ENCODE data around the gene MXRA7. TPM values are rescaled to one million over a fixed set of nuclear protein-coding genes. Genes with fewer than 3 reads are reported as not detected.
A peak's percentile ranks its signal among the peaks of the same experiment; 100 is the strongest.

The MXRA7 gene
- total and polyA plus RNA-seq, 9 donors = 107 to 759 (median 187) TPM

DNA sequence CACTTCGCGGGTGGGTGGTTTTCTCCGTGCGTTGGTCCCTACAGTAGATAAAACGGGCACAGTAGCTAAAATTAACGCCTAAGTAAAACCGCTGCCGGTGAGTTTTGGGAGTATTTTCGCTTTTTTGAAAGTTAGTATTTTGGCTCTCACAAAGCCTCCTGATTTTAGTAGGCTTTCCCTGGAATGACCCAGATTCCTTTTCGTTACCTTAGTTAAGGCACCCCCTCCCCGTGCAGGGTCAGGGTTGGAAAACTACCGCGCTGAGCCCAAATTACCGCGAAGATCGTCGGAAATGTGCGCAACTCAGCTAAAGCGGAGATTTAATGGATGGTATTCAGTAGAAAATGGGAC is 38.9 kb downstream of the MXRA7 start:
- no peak for TF ChIP-seq EP300 (IDR thresholded peaks at IDR 0.05)
- peak in 1 of 3 donors; percentile 43 for TF ChIP-seq CTCF (IDR thresholded peaks at IDR 0.05)
- peak; percentile 7 for TF ChIP-seq POLR2A (IDR thresholded peaks at IDR 0.05)
- Histone ChIP-seq H3K36me3 (no peaks in the 10 kb centered on the region), H3K9me3 (no peaks in the 10 kb centered on the region), H3K27ac (peak overlapping the region; percentile 4 to 73), H3K27me3 (no peaks in the 10 kb centered on the region), H3K4me3 (peak overlapping the region; percentile 77), H3K4me1 (ENCODE audit: insufficient read depth) (peaks cover 12% of the 10 kb centered on the region)
- no peak for DNase-seq
- 0 to 1% (median 0%) methylated on average over 19 of the region's 19 CpGs for WGBS, 3 donors
- intact Hi-C loops (cut with DNase I) = loop anchor here in 1 of 4 donors (10.0 kb wide), 1 partner anchor 53 kb away; the partner anchor contains the start of genes JMJD6 and METTL23

DNA sequence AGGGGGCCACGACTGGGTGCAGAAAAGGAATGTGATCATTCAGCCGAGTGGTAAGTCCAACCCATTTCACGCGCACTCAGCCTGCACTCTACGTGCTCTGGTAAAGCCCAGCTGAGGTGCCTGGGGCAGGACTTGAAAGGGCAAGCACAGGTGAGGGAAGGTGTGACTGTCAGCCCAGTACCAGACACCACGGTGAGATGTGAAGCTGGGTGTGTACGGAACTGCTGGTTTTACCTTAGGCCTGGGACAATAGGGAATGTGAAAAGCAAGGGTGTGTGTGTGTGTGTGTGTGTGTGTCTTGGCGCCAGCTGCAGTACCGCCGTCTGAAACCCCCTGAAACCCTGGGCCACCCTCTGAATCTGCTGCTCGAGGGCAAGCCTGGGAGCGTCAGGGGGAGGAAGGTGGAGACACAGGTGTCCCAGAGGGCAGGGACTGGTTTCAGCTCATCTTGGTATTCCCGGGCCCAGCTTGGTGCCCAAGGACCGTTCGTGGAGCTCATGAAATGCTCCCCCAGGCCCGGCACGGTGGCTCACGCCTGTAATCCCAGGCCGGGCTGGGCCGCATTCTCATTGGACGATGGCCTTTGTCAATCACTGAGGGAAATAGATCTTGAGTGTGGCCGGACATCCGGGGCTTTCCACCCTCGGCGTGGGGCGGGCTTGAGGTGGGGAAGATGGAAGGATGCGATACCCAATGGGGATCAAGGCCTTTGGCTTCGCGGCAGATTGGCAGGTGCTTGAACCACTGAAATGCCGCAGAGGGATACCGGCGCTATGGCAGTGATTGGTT is 39.4 kb downstream of the MXRA7 start:
- peak; percentile 99 to 100 (median 99) for DNase-seq
- H3K4me3 ChIP-seq = peak overlapping the region; percentile 77
- no peaks in the 10 kb centered on the region for H3K9me3 ChIP-seq
- intact Hi-C loops (cut with DNase I) = loop anchor here in 1 of 4 donors (10.0 kb wide), 1 partner anchor 53 kb away; the partner anchor contains the start of genes JMJD6 and METTL23
- peaks cover 12% of the 10 kb centered on the region for H3K4me1 ChIP-seq (ENCODE audit: insufficient read depth)
- H3K27ac ChIP-seq = peak overlapping the region; percentile 46 to 73
- H3K27me3 ChIP-seq = no peaks in the 10 kb centered on the region
- WGBS, 3 donors = 16 to 18% (median 17%) methylated on average over 29 to 32 of the region's 32 CpGs
- TF ChIP-seq POLR2A (IDR thresholded peaks at IDR 0.05) (peak; percentile 23), CTCF (IDR thresholded peaks at IDR 0.05) (no peak)
- H3K36me3 ChIP-seq = no peaks in the 10 kb centered on the region

- no peak for TF ChIP-seq CTCF (IDR thresholded peaks at IDR 0.05)
- no peak for TF ChIP-seq EP300 (IDR thresholded peaks at IDR 0.05)
- no peak for TF ChIP-seq POLR2A (IDR thresholded peaks at IDR 0.05)
- WGBS, 3 donors = 59 to 66% (median 66%) methylated on average over 9 of the region's 9 CpGs
- Histone ChIP-seq H3K27me3 (no peaks in the 10 kb centered on the region), H3K9me3 (no peaks in the 10 kb centered on the region), H3K4me1 (ENCODE audit: insufficient read depth) (peaks cover 12% of the 10 kb centered on the region), H3K36me3 (no peaks in the 10 kb centered on the region), H3K4me3 (no peak overlapping the region), H3K27ac (peak overlapping the region in 1 of 2 donors; percentile 68)
- intact Hi-C loops (cut with DNase I) = loop anchor here in 1 of 4 donors (10.0 kb wide), 1 partner anchor 54 kb away; the partner anchor contains the start of genes JMJD6 and METTL23
- DNase-seq = no peak
Measured at GRCh38 chr17:76670718-76671122, 40.0 kb downstream of the MXRA7 start.

DNA sequence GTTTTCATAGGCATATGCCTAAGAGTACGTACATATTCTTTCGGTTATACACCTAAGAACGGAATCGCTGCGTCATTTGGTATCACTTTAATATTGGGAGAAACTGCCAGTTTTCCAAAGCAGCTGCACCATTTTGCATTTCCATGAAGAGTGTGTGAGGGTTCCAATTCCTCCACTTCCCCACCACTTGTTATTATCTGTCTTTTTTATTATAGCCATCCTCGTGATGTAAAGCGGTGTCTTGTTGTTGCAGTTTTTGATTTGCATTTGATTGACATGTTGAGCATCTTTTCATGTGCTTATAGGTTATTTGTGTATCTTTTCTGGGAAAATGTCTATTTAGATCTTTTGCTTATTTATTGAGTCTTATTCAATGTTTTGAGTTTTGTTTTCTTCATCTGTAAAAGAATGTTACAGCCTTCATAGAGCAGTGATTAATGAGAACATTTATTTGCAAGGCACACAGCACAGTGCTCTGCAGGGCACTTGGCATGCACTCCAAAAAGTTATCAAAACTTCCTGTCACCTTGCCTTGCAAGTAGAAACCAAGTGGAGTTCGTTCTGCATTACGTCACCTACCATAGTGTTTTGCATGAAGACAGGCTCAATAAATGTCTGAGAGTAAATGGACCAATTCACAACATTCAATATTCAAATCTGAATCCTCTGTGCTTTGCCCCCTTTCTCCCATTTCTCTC is 40.6 kb downstream of the MXRA7 start:
- WGBS, 3 donors = 88 to 92% (median 90%) methylated on average over 9 of the region's 9 CpGs
- TF ChIP-seq CTCF (IDR thresholded peaks at IDR 0.05) (no peak), EP300 (IDR thresholded peaks at IDR 0.05) (no peak), POLR2A (IDR thresholded peaks at IDR 0.05) (no peak)
- Histone ChIP-seq H3K27ac (no peak overlapping the region), H3K4me1 (ENCODE audit: insufficient read depth) (peaks cover 12% of the 10 kb centered on the region), H3K9me3 (no peaks in the 10 kb centered on the region), H3K27me3 (no peaks in the 10 kb centered on the region), H3K4me3 (no peak overlapping the region), H3K36me3 (no peaks in the 10 kb centered on the region)
- intact Hi-C loops (cut with DNase I) = loop anchor here in 1 of 4 donors (10.0 kb wide), 1 partner anchor 55 kb away; the partner anchor contains the start of genes JMJD6 and METTL23
- DNase-seq = no peak
